Measurements from ENCODE around the gene GALNT1. TPM values are rescaled to one million over a fixed set of nuclear protein-coding genes. Genes with fewer than 3 reads are reported as not detected.

Gene GALNT1
- polyA plus RNA-seq, 2 of the 4 experiments (the other 2 are of a cell fraction): 97.4 to 113 TPM

DNA sequence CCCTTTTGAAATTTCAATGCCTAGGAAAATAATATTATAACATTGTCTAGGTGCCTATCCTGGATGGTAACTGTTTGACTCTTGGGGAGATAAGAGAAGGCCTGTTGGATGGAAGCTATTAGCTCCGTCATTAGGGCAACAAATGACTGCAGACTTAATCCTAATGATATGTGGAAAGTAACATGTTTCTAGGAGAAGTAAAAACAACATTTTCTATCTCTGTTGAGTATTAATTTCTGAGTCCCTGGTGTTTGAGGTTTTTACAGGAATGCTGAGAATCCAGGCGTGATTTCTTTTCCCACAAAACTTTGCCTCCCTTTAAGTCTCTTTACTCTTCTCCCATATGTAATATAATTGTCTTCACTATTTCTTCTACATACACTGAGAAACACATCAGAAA, 159.1 kb downstream of the GALNT1 start (continued):
- TF ChIP-seq, protein P1, sequence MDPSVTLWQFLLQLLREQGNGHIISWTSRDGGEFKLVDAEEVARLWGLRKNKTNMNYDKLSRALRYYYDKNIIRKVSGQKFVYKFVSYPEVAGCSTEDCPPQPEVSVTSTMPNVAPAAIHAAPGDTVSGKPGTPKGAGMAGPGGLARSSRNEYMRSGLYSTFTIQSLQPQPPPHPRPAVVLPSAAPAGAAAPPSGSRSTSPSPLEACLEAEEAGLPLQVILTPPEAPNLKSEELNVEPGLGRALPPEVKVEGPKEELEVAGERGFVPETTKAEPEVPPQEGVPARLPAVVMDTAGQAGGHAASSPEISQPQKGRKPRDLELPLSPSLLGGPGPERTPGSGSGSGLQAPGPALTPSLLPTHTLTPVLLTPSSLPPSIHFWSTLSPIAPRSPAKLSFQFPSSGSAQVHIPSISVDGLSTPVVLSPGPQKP (IDR thresholded peaks at IDR 0.05; ENCODE audit: low read depth, low read length): no peak
- no peak for TF ChIP-seq HEYL (CRISPR knock-in tag; IDR thresholded peaks at IDR 0.05)
- TF ChIP-seq POLR2AphosphoS2 (conservative IDR thresholded peaks at IDR 0.05; ENCODE audit: low read length): no peak

DNA sequence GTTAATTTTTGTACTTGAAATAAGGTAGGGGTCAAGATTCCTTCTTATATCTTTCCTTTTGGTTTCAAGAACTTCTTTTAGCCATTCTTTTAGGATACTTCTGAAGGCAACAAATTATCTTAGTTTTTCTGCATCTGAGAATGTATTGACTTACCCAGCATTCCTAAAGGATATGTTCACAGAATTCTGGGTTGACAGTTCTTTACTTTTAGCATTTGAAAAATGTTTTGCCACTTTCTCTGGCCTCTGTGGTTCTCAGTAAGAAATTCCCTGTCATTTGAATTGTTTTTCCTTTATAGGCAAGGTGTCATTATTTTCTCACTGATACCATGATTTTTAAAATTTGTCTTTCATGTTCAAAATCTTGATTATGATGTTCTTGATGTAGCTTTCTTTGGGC, 162.4 kb downstream of the GALNT1 start:
- FAIRE-seq (no peak), DNase-seq (ENCODE audit: low read depth in 1 of 2, low spot score in 1 of 2) (no peak), ATAC-seq (no peak)
- H3K4me1 ChIP-seq: no peaks in the 10 kb centered on the region
- TF ChIP-seq, protein P2, sequence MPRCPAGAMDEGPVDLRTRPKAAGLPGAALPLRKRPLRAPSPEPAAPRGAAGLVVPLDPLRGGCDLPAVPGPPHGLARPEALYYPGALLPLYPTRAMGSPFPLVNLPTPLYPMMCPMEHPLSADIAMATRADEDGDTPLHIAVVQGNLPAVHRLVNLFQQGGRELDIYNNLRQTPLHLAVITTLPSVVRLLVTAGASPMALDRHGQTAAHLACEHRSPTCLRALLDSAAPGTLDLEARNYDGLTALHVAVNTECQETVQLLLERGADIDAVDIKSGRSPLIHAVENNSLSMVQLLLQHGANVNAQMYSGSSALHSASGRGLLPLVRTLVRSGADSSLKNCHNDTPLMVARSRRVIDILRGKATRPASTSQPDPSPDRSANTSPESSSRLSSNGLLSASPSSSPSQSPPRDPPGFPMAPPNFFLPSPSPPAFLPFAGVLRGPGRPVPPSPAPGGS (IDR thresholded peaks at IDR 0.05): no peak
- TF ChIP-seq MYC (IDR thresholded peaks at IDR 0.05; ENCODE audit: borderline replicate concordance, low read length) (no peak), CHD2 (IDR thresholded peaks at IDR 0.05; ENCODE audit: low read length, partially characterized antibody) (no peak), ESRRA (IDR thresholded peaks at IDR 0.05; ENCODE audit: borderline replicate concordance, low read length) (no peak), NPAS2 (CRISPR knock-in tag; IDR thresholded peaks at IDR 0.05; ENCODE audit: borderline replicate concordance) (no peak), GATA3 (IDR thresholded peaks at IDR 0.05; ENCODE audit: borderline replicate concordance) (no peak), ZC3H11A (IDR thresholded peaks at IDR 0.05) (no peak), NR3C1 (IDR thresholded peaks at IDR 0.05) (no peak), EHF (CRISPR knock-in tag; IDR thresholded peaks at IDR 0.05) (no peak), EP300 (IDR thresholded peaks at IDR 0.05) (no peak), EHMT2 (IDR thresholded peaks at IDR 0.05; ENCODE audit: low read depth) (no peak), CEBPB (IDR thresholded peaks at IDR 0.05) (no peak), HOXB5 (CRISPR knock-in tag; IDR thresholded peaks at IDR 0.05) (no peak)
- TF ChIP-seq, protein P3, sequence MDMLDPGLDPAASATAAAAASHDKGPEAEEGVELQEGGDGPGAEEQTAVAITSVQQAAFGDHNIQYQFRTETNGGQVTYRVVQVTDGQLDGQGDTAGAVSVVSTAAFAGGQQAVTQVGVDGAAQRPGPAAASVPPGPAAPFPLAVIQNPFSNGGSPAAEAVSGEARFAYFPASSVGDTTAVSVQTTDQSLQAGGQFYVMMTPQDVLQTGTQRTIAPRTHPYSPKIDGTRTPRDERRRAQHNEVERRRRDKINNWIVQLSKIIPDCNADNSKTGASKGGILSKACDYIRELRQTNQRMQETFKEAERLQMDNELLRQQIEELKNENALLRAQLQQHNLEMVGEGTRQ (IDR thresholded peaks at IDR 0.05): no peak
- TF ChIP-seq, protein P4, sequence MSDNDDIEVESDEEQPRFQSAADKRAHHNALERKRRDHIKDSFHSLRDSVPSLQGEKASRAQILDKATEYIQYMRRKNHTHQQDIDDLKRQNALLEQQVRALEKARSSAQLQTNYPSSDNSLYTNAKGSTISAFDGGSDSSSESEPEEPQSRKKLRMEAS (IDR thresholded peaks at IDR 0.05): no peak
- ChIA-PET POLR2A (no interaction called here), CTCF (interaction anchor here (2.6 kb wide), 1 partner anchor 13 kb away, joined by 9 read pairs; no protein-coding TSS in a partner anchor)
- no peak overlapping the region for H3K27ac ChIP-seq
- no peak overlapping the region for H3K4me3 ChIP-seq
- no peak overlapping the region for H3K4me2 ChIP-seq
- H3K9me3 ChIP-seq: no peaks in the 10 kb centered on the region

DNA sequence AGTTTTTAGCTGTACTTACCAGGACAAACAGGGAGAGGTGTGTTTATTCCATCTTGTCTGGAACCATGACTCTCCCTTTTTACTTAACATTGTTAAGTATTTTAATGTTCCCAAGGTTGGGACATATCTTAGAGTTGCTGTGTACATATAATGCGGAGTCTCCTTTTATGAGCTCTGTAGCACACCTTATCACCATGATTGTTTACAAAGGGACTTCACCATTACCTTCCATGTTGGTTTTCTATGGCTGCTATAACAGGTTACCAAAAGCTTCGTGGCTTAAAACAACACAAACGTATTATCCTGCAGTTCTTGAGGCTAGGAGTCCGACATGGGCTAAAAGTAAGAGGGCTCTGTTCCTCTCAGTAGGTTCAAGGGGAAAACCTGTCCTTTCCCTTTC, 164.3 kb downstream of the GALNT1 start:
- ChIA-PET CTCF (interaction anchor here (1.2 to 2.6 kb wide), 2 partner anchors 11 to 350 kb away, joined by 3 to 9 read pairs; no protein-coding TSS in a partner anchor), POLR2A (no interaction called here)
- no peak overlapping the region for H3K27ac ChIP-seq
- ATAC-seq (no peak), FAIRE-seq (no peak), DNase-seq (ENCODE audit: low read depth in 1 of 2, low spot score in 1 of 2) (no peak)
- H3K4me1 ChIP-seq: no peaks in the 10 kb centered on the region
- no peak for TF ChIP-seq ZSCAN20 (CRISPR knock-in tag; IDR thresholded peaks at IDR 0.05)
- no peak for TF ChIP-seq FOXS1 (CRISPR knock-in tag; IDR thresholded peaks at IDR 0.05)
- TF ChIP-seq NFE2L2 (conservative IDR thresholded peaks at IDR 0.05; ENCODE audit: low read length): no peak
- TF ChIP-seq ZC3H11A (IDR thresholded peaks at IDR 0.05): no peak
- TF ChIP-seq, protein P5, sequence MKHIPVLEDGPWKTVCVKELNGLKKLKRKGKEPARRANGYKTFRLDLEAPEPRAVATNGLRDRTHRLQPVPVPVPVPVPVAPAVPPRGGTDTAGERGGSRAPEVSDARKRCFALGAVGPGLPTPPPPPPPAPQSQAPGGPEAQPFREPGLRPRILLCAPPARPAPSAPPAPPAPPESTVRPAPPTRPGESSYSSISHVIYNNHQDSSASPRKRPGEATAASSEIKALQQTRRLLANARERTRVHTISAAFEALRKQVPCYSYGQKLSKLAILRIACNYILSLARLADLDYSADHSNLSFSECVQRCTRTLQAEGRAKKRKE (CRISPR knock-in tag; IDR thresholded peaks at IDR 0.05; ENCODE audit: low read depth): no peak
- TF ChIP-seq NPAS2 (CRISPR knock-in tag; IDR thresholded peaks at IDR 0.05; ENCODE audit: borderline replicate concordance): no peak
- TF ChIP-seq HOXB5 (CRISPR knock-in tag; IDR thresholded peaks at IDR 0.05): no peak
- TF ChIP-seq PHF8 (IDR thresholded peaks at IDR 0.05; ENCODE audit: borderline replicate concordance, low read depth): no peak
- TF ChIP-seq RCOR1 (IDR thresholded peaks at IDR 0.05; ENCODE audit: low read depth, low read length): no peak
- no peak for TF ChIP-seq TFCP2L1 (CRISPR knock-in tag; IDR thresholded peaks at IDR 0.05)
- TF ChIP-seq JUN (IDR thresholded peaks at IDR 0.05): no peak
- no peak for TF ChIP-seq TP53 (CRISPR knock-in tag; IDR thresholded peaks at IDR 0.05)
- TF ChIP-seq KDM1A (IDR thresholded peaks at IDR 0.05; ENCODE audit: low read depth): no peak
- TF ChIP-seq, protein P6, sequence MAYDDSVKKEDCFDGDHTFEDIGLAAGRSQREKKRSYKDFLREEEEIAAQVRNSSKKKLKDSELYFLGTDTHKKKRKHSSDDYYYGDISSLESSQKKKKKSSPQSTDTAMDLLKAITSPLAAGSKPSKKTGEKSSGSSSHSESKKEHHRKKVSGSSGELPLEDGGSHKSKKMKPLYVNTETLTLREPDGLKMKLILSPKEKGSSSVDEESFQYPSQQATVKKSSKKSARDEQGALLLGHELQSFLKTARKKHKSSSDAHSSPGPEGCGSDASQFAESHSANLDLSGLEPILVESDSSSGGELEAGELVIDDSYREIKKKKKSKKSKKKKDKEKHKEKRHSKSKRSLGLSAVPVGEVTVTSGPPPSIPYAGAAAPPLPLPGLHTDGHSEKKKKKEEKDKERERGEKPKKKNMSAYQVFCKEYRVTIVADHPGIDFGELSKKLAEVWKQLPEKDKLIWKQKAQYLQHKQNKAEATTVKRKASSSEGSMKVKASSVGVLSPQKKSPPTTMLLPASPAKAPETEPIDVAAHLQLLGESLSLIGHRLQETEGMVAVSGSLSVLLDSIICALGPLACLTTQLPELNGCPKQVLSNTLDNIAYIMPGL (CRISPR knock-in tag; IDR thresholded peaks at IDR 0.05; ENCODE audit: borderline replicate concordance): no peak
- H3K4me3 ChIP-seq: no peak overlapping the region
- no peak overlapping the region for H3K4me2 ChIP-seq
- 40% methylated on average over 4 of the region's 4 CpGs for WGBS (ENCODE audit: missing lambda C conversion rate)
- H3K9me3 ChIP-seq: no peaks in the 10 kb centered on the region
